Sigmoid colon (tissue), 4 donors: Measurements from ENCODE around the gene SELENOI.

Experiments
- POLR2A ChIP-seq, 2 donors: fragments of 450-650 bp; IDR thresholded peaks; one replicate each; pipeline ENCODE4 v1.6.1; 2016; ENCODE audit warnings: antibody characterized with exemption in 2 of 2, mild to moderate bottlenecking in 2 of 2, moderate library complexity in 2 of 2
- POLR2AphosphoS5 ChIP-seq, 4 donors: sonication (generic); formaldehyde crosslinking; IDR thresholded peaks; one replicate each; pipeline ENCODE4 v1.6.1; 2017; ENCODE audit warnings: antibody characterized with exemption in 4 of 4
- TF ChIP-seq, protein P1 (sequence below), 4 experiments: fragments of 450-650 bp in 3 of 4; fragments of 200-600 bp in 1 of 4; IDR thresholded peaks; one replicate each; pipeline ENCODE4 v1.5.1; 2016 to 2019; ENCODE audit warnings: antibody characterized with exemption in 4 of 4, mild to moderate bottlenecking in 3 of 4, moderate library complexity in 2 of 4

DNA sequence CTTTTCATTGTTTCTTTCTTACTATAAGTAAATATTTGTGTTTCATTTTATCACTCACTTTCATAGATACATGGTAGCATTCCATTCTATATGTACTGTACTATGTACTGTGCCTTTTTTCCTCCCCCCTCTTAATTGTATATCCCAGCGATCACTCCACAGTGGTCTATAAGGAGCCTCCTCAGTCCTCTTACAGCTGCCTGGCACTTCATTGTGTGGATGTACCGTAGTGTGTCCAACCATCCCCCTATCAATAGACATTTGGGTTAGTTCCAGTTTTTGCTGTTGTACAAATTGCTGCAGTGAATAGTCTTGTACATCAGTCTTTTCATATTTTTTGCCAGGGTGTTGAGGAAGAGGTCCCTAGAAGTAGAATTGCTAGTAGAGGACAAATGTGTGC is 34.3 kb downstream of the SELENOI start:
- TF ChIP-seq POLR2A (IDR thresholded peaks at IDR 0.05) (no peak), POLR2AphosphoS5 (IDR thresholded peaks at IDR 0.05) (no peak)
- TF ChIP-seq, protein P1, sequence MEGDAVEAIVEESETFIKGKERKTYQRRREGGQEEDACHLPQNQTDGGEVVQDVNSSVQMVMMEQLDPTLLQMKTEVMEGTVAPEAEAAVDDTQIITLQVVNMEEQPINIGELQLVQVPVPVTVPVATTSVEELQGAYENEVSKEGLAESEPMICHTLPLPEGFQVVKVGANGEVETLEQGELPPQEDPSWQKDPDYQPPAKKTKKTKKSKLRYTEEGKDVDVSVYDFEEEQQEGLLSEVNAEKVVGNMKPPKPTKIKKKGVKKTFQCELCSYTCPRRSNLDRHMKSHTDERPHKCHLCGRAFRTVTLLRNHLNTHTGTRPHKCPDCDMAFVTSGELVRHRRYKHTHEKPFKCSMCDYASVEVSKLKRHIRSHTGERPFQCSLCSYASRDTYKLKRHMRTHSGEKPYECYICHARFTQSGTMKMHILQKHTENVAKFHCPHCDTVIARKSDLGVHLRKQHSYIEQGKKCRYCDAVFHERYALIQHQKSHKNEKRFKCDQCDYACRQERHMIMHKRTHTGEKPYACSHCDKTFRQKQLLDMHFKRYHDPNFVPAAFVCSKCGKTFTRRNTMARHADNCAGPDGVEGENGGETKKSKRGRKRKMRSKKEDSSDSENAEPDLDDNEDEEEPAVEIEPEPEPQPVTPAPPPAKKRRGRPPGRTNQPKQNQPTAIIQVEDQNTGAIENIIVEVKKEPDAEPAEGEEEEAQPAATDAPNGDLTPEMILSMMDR (IDR thresholded peaks at IDR 0.05) = no peak
